Stomach (tissue), 4 donors: Measurements from ENCODE around the gene FMC1.

ENCODE experiments used
- POLR2A ChIP-seq, 4 donors: fragments of 450-650 bp; IDR thresholded peaks; one replicate each; pipeline ENCODE4 v1.6.1; 2016; ENCODE audit warnings: antibody characterized with exemption in 4 of 4, control low read depth in 2 of 4, mild to moderate bottlenecking in 1 of 4, moderate library complexity in 1 of 4
- TF ChIP-seq, protein P1 (sequence below), 7 experiments: fragments of 450-650 bp in 4 of 7; fragments of 200-600 bp in 3 of 7; sonication (generic) in 3 of 7; IDR thresholded peaks; one replicate each; pipeline ENCODE4 v1.5.1; 2016 to 2019; ENCODE audit warnings: antibody characterized with exemption in 7 of 7, control low read depth in 2 of 7, mild to moderate bottlenecking in 1 of 7

DNA sequence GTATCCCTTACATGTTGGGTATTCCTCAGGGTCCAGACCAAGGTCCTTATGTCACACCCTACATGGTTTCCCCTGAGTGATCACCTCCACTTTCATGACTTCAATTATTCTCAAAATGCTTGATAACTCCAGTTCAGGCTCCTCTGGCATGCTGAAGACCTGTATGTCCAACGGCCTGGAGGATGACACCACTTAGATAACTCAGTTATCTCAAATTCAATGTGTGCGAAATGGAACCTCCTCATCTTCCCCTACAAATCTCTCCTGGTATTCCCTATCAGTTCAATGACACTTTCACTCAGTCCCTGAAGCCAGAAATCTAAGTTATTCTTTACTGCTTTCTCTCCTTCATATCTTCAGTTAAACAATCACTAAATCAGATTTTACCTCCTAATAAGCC, 9.9 kb downstream of the FMC1 start:
- TF ChIP-seq, protein P1, sequence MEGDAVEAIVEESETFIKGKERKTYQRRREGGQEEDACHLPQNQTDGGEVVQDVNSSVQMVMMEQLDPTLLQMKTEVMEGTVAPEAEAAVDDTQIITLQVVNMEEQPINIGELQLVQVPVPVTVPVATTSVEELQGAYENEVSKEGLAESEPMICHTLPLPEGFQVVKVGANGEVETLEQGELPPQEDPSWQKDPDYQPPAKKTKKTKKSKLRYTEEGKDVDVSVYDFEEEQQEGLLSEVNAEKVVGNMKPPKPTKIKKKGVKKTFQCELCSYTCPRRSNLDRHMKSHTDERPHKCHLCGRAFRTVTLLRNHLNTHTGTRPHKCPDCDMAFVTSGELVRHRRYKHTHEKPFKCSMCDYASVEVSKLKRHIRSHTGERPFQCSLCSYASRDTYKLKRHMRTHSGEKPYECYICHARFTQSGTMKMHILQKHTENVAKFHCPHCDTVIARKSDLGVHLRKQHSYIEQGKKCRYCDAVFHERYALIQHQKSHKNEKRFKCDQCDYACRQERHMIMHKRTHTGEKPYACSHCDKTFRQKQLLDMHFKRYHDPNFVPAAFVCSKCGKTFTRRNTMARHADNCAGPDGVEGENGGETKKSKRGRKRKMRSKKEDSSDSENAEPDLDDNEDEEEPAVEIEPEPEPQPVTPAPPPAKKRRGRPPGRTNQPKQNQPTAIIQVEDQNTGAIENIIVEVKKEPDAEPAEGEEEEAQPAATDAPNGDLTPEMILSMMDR (IDR thresholded peaks at IDR 0.05) = no peak
- TF ChIP-seq POLR2A (IDR thresholded peaks at IDR 0.05) = no peak
